Measurements from ENCODE around the gene CTRL.

DNA sequence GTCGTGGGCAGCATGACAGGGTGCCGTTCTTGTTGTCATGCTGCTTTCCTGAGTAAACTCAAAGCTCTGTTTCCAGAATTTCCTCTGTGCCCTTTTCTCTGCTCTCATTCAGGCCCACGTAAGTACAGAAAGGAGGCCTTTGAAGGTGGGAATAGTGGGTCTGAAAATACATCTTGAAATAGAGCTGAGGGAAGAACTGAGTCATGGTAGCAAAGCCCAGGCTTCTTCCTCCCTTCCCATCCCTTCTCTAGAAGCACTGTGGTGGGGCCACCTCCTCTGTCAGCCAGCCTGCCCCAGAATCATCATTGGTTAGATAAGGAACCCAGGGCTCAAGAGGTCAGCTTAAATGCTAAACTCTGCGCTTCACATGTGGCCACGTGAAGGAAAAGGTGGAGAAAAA is 9.4 kb downstream of the CTRL start:
- no peak for TF ChIP-seq POLR2A (IDR thresholded peaks at IDR 0.05)
- TF ChIP-seq, protein P1, sequence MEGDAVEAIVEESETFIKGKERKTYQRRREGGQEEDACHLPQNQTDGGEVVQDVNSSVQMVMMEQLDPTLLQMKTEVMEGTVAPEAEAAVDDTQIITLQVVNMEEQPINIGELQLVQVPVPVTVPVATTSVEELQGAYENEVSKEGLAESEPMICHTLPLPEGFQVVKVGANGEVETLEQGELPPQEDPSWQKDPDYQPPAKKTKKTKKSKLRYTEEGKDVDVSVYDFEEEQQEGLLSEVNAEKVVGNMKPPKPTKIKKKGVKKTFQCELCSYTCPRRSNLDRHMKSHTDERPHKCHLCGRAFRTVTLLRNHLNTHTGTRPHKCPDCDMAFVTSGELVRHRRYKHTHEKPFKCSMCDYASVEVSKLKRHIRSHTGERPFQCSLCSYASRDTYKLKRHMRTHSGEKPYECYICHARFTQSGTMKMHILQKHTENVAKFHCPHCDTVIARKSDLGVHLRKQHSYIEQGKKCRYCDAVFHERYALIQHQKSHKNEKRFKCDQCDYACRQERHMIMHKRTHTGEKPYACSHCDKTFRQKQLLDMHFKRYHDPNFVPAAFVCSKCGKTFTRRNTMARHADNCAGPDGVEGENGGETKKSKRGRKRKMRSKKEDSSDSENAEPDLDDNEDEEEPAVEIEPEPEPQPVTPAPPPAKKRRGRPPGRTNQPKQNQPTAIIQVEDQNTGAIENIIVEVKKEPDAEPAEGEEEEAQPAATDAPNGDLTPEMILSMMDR (IDR thresholded peaks at IDR 0.05): no peak

All from testis (tissue), 2 donors.